ENCODE measurements around the gene APOL1. TPM values are rescaled to one million over a fixed set of nuclear protein-coding genes. Genes with fewer than 3 reads are reported as not detected.

Gene APOL1
- total and polyA plus RNA-seq, 9 donors: 11.4 to 75.9 (median 34.4) TPM

DNA sequence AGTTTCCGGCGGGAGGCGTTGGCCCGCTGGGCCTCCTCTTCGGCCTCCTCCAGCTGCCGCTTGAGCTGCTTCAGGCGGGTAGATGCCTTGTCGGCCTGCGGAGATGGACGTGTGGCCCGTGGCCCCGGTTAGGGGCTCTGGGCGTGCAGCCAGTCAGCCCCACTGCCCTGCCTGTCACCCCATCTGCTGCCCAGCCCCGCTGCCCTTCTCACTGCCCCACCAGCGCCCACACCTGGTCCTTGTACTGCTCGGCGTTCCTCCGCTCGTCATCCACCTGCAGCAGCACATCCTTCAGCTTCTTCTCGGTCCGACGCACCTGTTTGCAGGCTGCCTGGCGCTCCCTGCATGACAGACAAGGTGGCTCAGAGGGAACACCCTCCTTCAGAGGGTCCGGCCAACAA is 31.2 kb downstream of the APOL1 start:
- H3K36me3 ChIP-seq: no peaks in the 10 kb centered on the region
- no peak for TF ChIP-seq EP300 (IDR thresholded peaks at IDR 0.05)
- TF ChIP-seq, protein P1, sequence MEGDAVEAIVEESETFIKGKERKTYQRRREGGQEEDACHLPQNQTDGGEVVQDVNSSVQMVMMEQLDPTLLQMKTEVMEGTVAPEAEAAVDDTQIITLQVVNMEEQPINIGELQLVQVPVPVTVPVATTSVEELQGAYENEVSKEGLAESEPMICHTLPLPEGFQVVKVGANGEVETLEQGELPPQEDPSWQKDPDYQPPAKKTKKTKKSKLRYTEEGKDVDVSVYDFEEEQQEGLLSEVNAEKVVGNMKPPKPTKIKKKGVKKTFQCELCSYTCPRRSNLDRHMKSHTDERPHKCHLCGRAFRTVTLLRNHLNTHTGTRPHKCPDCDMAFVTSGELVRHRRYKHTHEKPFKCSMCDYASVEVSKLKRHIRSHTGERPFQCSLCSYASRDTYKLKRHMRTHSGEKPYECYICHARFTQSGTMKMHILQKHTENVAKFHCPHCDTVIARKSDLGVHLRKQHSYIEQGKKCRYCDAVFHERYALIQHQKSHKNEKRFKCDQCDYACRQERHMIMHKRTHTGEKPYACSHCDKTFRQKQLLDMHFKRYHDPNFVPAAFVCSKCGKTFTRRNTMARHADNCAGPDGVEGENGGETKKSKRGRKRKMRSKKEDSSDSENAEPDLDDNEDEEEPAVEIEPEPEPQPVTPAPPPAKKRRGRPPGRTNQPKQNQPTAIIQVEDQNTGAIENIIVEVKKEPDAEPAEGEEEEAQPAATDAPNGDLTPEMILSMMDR (IDR thresholded peaks at IDR 0.05): no peak
- no peak for TF ChIP-seq POLR2A (IDR thresholded peaks at IDR 0.05)

DNA sequence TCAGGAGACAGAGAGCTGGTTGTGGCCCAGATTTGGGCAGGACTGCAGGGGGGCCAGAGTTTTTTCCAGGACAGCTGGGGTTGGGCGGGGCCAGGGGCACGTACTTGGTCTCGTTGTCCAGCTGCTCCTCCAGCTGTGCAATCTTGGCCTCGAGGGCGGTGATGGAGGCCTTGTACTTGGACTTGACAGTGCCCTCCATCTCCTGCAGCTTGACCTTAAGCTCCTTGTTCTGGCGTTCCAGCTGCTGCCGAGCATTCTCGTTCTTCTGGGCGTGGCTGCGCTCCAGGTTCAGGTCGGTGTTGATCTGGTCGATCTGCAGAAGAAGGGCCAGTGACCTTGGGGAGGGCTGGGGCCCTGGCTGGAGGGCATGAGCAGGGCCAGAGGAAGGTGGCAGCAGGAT is 32.1 kb downstream of the APOL1 start:
- H3K9me3 ChIP-seq: no peaks in the 10 kb centered on the region
- intact Hi-C loops (cut with DNase I): loop anchor here (5.0 to 10.0 kb wide), 4 partner anchors 63 to 93 kb away; no protein-coding TSS in a partner anchor
- no peak overlapping the region for H3K27ac ChIP-seq
- no peaks in the 10 kb centered on the region for H3K27me3 ChIP-seq
- DNase-seq: peak in 3 of 5 donors; percentile 51 to 73 (median 53)
- H3K4me1 ChIP-seq (ENCODE audit: insufficient read depth): no peaks in the 10 kb centered on the region
- no peaks in the 10 kb centered on the region for H3K36me3 ChIP-seq
- TF ChIP-seq EP300 (IDR thresholded peaks at IDR 0.05) (no peak), POLR2A (IDR thresholded peaks at IDR 0.05) (no peak)
- TF ChIP-seq, protein P1 (IDR thresholded peaks at IDR 0.05): no peak
- 26 to 50% (median 33%) methylated on average over 12 of the region's 12 CpGs for WGBS, 3 donors
- H3K4me3 ChIP-seq: no peak overlapping the region

More for the DNA sequence above, 31.2 kb downstream of the APOL1 start:
- no peaks in the 10 kb centered on the region for H3K9me3 ChIP-seq
- no peak overlapping the region for H3K4me3 ChIP-seq
- WGBS, 3 donors: 88 to 93% (median 90%) methylated on average over 18 to 24 of the region's 24 CpGs
- peak in 2 of 5 donors; percentile 40 to 42 for DNase-seq
- no peak overlapping the region for H3K27ac ChIP-seq
- H3K27me3 ChIP-seq: no peaks in the 10 kb centered on the region
- no peaks in the 10 kb centered on the region for H3K4me1 ChIP-seq (ENCODE audit: insufficient read depth)
- intact Hi-C loops (cut with DNase I): loop anchor here in 3 of 4 donors (5.0 to 10.0 kb wide), 2 partner anchors 89 to 137 kb away; no protein-coding TSS in a partner anchor

- no peaks in the 10 kb centered on the region for H3K4me1 ChIP-seq (ENCODE audit: insufficient read depth)
- no peaks in the 10 kb centered on the region for H3K9me3 ChIP-seq
- H3K27ac ChIP-seq: no peak overlapping the region
- H3K27me3 ChIP-seq: no peaks in the 10 kb centered on the region
- H3K4me3 ChIP-seq: no peak overlapping the region
- 70 to 85% (median 74%) methylated on average over 21 of the region's 21 CpGs for WGBS, 3 donors
- H3K36me3 ChIP-seq: no peaks in the 10 kb centered on the region
- peak in 1 of 5 donors; percentile 48 for DNase-seq
- intact Hi-C loops (cut with DNase I): loop anchor here (5.0 to 10.0 kb wide), 4 partner anchors 63 to 93 kb away; no protein-coding TSS in a partner anchor
- no peak for TF ChIP-seq POLR2A (IDR thresholded peaks at IDR 0.05)
- TF ChIP-seq EP300 (IDR thresholded peaks at IDR 0.05): no peak
- TF ChIP-seq, protein P1 (IDR thresholded peaks at IDR 0.05): no peak
Observed at GRCh38 chr22:36285545-36285944, 32.6 kb downstream of the APOL1 start.

DNA sequence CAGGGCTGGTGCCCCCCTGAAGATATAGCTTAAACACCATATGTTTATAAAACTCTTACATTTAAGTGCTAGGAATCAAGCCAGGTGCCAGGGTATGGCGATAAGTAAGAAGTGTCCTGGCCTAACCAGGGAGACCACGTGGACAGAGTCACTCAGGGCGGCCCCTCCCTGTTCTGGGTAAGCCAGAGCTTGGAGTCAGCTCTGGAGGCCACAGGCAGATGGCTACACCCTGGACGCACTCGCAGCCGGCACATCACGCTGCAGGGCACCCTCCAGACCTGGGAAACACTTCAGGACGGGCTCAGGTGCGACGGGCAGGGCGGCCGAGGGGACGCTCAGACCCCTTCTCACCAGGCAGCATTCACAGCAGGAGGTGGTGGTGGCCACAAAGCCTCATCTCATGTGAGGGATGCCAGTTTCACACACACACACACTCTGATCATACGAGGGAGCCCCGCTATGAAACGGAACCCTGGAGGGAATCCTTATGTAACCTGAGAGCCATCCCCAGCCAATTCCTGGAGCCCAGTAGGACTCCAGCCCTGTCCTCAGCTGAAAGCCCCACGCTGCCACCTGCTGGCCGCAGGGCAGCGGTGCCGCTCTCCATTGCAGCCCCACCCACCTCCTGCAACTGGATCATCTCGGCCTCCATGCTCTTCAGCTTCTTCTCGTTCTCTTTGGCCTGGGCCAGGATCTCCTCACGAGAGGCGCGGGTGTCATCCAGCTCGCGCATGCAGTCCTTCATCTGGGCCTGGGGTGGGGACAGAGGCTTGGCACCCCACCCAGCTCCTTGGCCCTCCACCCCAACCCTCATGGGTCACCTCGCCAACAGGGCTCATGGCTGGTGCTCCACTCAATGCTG is 33.4 kb downstream of the APOL1 start:
- intact Hi-C loops (cut with DNase I): loop anchor here (5.0 to 10.0 kb wide), 4 partner anchors 64 to 94 kb away; no protein-coding TSS in a partner anchor
- WGBS, 3 donors: 48 to 56% (median 50%) methylated on average over 28 of the region's 28 CpGs
- no peaks in the 10 kb centered on the region for H3K9me3 ChIP-seq
- H3K4me1 ChIP-seq (ENCODE audit: insufficient read depth): no peaks in the 10 kb centered on the region
- H3K4me3 ChIP-seq: no peak overlapping the region
- H3K36me3 ChIP-seq: no peaks in the 10 kb centered on the region
- peak overlapping the region in 1 of 2 donors; percentile 49 for H3K27ac ChIP-seq
- H3K27me3 ChIP-seq: no peaks in the 10 kb centered on the region
- DNase-seq: peak; percentile 78 to 90 (median 85)
- TF ChIP-seq EP300 (IDR thresholded peaks at IDR 0.05) (no peak), POLR2A (IDR thresholded peaks at IDR 0.05) (peak; percentile 6)
- TF ChIP-seq, protein P1 (IDR thresholded peaks at IDR 0.05): peak; percentile 85 to 95 (median 91)
